Left ventricle myocardium inferior (tissue), 1 donor: ENCODE results near the gene NOXO1. TPM values are rescaled to one million over a fixed set of nuclear protein-coding genes. Genes with fewer than 3 reads are reported as not detected.

ENCODE experiments used
- DNase-seq: peaks from one replicate; pipeline ENCODE4 v3.0.0-alpha.2; 2020
- H3K27ac ChIP-seq: fragments of 200-600 bp; replicated peaks from 2 replicates; pipeline ENCODE4 v1.8.0; 2021
- H3K27me3 ChIP-seq: fragments of 200-600 bp; 2 replicates; pipeline ENCODE4 v1.8.0; 2021; ENCODE audit warnings: low read depth
- H3K36me3 ChIP-seq: fragments of 200-600 bp; 2 replicates; pipeline ENCODE4 v1.8.0; 2021
- H3K4me1 ChIP-seq: fragments of 200-600 bp; 2 replicates; pipeline ENCODE4 v1.8.0; 2021
- H3K4me3 ChIP-seq: fragments of 200-600 bp; 2 replicates; pipeline ENCODE4 v1.8.0; 2021; ENCODE audit warnings: mild to moderate bottlenecking, moderate library complexity
- H3K9me3 ChIP-seq: fragments of 200-600 bp; replicated peaks from 2 replicates; pipeline ENCODE4 v1.8.0; 2021
- intact Hi-C: fragments of 100-400 bp; cut with micrococcal nuclease; formaldehyde crosslinking; loops from one replicate; pipeline ENCODE4 v1.11.0; 2022
- total RNA-seq: library from RNA; stranded (reverse); fragmentation: NEBNext Ultra II Directional; extraction: Animal tissue kit (Norgen Biotek cat#: 25700); gene quantifications from one replicate; pipeline ENCODE4 v1.2.1, GENCODE V29; 2021
- TF ChIP-seq, protein P1 (sequence below): fragments of 200-600 bp; IDR thresholded peaks from 2 replicates; pipeline ENCODE4 v1.8.0; 2021; ENCODE audit warnings: antibody characterized with exemption, mild to moderate bottlenecking, borderline replicate concordance
- donor health status: DM: no; HTN: yes; CAD: no; lungs with severe emphysema.

Gene NOXO1
- total RNA-seq, 1 donor from 2014 or later, result not detected

DNA sequence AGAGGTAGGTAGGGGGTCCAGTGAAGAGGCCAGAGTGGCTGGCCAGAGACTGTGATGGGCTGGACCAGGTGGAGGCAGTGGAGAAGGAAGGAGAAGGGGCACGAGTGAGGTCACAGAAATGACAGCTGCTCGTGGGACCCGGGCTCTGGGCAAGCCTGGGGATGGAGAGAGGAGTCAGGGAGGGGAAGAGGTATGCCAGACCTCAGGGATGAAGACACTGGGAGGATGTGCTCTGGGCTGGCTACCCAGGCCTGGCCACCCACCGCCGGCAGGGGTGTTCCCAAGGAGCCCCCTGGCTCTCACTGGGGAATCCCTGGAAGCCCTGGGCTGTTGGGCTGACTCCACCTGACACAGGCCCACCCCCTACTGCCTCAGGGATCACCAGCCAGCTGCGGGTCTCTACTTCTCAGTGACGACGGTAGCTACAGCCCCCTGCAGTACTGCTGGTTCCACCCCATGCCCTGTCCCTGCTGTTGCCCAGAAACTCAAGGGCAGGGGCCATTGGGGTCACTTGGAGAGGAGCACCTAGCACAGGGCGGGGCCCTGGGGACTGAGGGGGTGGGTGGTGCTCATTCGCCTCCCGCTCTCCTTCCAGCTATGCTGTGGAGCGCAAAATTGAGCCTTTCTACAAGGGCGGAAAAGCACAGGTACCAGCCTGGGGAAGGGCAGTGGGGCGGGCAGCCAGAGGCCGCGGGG lies 7.7 kb downstream of the NOXO1 start:
- H3K4me3 ChIP-seq, result peak overlapping the region; percentile 100
- TF ChIP-seq, protein P1, sequence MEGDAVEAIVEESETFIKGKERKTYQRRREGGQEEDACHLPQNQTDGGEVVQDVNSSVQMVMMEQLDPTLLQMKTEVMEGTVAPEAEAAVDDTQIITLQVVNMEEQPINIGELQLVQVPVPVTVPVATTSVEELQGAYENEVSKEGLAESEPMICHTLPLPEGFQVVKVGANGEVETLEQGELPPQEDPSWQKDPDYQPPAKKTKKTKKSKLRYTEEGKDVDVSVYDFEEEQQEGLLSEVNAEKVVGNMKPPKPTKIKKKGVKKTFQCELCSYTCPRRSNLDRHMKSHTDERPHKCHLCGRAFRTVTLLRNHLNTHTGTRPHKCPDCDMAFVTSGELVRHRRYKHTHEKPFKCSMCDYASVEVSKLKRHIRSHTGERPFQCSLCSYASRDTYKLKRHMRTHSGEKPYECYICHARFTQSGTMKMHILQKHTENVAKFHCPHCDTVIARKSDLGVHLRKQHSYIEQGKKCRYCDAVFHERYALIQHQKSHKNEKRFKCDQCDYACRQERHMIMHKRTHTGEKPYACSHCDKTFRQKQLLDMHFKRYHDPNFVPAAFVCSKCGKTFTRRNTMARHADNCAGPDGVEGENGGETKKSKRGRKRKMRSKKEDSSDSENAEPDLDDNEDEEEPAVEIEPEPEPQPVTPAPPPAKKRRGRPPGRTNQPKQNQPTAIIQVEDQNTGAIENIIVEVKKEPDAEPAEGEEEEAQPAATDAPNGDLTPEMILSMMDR, result no peak

DNA sequence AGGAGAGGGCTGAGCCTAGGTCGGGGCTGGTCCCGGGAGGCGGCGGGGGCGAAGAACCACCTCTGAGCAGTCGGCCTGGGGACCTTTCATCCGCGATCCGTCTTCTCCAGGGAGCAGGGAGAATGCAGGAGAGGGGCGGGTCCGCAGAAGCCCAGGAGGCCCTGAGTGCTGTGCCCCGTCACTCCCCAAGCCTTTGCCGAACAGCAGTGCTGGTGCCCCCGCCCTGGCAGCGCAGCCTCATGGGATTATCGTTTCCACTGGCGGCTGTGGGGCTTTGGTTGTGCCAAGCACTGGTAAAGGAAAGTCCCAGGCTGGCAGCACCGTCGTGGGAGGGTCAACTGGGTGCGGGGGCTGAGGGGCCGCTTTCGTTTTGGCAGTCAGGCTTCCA lies 8.8 kb downstream of the NOXO1 start:
- Histone ChIP-seq H3K4me1 (peaks cover 34% of the 10 kb centered on the region), H3K27ac (peak overlapping the region; percentile 92), H3K9me3 (no peaks in the 10 kb centered on the region), H3K4me3 (peak overlapping the region; percentile 100), H3K27me3 (peaks cover 29% of the 10 kb centered on the region), H3K36me3 (peaks cover 37% of the 10 kb centered on the region)
- no peak for DNase-seq
- TF ChIP-seq, protein P1, result no peak
- intact Hi-C loops, result no loop called here

More for the DNA sequence above, 7.7 kb downstream of the NOXO1 start:
- DNase-seq, result no peak
- Histone ChIP-seq H3K4me1 (peaks cover 34% of the 10 kb centered on the region), H3K9me3 (no peaks in the 10 kb centered on the region), H3K36me3 (peaks cover 48% of the 10 kb centered on the region), H3K27ac (no peak overlapping the region), H3K27me3 (peaks cover 41% of the 10 kb centered on the region)
- intact Hi-C loops, result no loop called here

GRCh38 chr16:1971796-1972489 lies 9.3 kb downstream of the NOXO1 start, which contains the start of gene TBL3:
Gene TBL3, plus strand, starts transcription at chr16:1972053. Its CDS starts 112 bp downstream, at chr16:1972165.
- H3K4me3 ChIP-seq, result peak within 1 kb of the TSS; percentile 100
- DNase-seq, result peak; percentile 94
- intact Hi-C loops, result no loop called here

DNA sequence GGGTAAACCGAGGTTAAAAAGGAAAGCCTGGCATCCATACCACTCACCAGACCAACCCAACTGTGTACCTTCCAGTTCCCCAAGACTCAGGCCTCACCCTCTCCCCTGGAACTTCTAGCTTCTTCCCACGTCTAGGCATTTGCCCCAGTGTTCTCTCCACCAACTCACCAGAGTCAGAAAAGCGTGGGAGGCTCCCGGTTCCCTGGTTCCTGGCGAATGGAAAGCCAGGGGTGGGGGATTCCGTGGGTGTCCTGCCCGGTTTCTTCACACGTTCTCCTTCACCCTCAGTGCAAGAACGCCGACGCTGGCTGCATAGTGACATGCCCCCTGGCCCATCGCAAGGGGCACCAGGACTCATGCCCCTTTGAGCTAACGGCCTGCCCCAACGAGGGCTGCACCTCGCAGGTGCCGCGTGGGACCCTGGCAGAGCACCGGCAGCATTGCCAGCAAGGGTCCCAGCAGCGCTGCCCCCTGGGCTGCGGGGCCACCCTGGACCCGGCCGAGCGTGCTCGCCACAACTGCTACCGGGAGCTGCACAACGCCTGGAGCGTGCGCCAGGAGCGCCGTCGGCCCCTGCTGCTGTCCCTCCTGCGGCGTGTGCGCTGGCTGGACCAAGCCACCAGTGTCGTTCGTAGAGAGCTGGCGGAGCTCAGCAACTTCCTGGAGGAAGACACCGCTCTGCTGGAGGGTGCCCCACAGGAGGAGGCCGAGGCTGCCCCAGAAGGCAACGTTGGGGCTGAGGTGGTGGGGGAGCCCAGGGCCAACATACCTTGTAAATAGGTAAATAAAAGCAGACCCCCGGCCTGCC lies 12.9 kb downstream of the NOXO1 start:
- H3K9me3 ChIP-seq, result no peaks in the 10 kb centered on the region
- H3K36me3 ChIP-seq, result peaks cover 4% of the 10 kb centered on the region
- peaks cover 56% of the 10 kb centered on the region for H3K4me1 ChIP-seq
- intact Hi-C loops, result no loop called here
- peak; percentile 13 for DNase-seq
- TF ChIP-seq, protein P1, result no peak
- no peak overlapping the region for H3K27ac ChIP-seq
- H3K27me3 ChIP-seq, result no peaks in the 10 kb centered on the region
- no peak overlapping the region for H3K4me3 ChIP-seq

More at GRCh38 chr16:1971796-1972489, 9.3 kb downstream of the NOXO1 start, which contains the start of gene TBL3:
- H3K27ac ChIP-seq, result peak within 1 kb of the TSS; percentile 92
- H3K36me3 ChIP-seq, result peaks cover 32% of the 10 kb centered on the region
- H3K27me3 ChIP-seq, result peaks cover 24% of the 10 kb centered on the region
- TF ChIP-seq, protein P1, result no peak
- peaks cover 34% of the 10 kb centered on the region for H3K4me1 ChIP-seq
- no peaks in the 10 kb centered on the region for H3K9me3 ChIP-seq

DNA sequence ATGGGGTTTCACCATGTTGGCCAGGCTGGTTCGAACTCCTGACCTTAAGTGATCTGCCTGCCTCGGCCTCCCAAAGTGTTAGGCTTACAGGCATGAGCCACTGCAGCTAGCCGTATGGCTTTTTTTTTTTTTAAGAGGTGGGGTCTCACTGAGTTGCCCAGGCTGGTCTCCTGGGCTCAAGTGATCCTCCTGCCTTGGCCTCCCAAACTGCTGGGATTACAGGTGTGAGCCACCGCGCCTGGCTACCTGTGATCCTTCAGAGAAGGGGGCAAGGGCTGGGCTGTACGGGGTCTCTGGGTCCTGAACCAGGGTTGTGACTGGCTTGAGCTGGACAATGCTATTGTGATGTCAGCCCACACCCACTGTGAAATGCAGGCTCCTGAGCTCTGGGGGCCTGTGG lies 14.8 kb downstream of the NOXO1 start, which contains the start of gene RNF151:
Gene RNF151 (plus strand): TSS at position 397 of the 400 bp plus-strand sequence. CDS start 26 bp downstream, outside the sequence.
- TF ChIP-seq, protein P1, result no peak
- H3K27me3 ChIP-seq, result no peaks in the 10 kb centered on the region
- H3K27ac ChIP-seq, result peak within 1 kb of the TSS; percentile 97
- peaks cover 52% of the 10 kb centered on the region for H3K4me1 ChIP-seq
- peak; percentile 12 for DNase-seq
- peak within 1 kb of the TSS; percentile 94 for H3K4me3 ChIP-seq
- H3K36me3 ChIP-seq, result peaks cover 23% of the 10 kb centered on the region
- intact Hi-C loops, result no loop called here
- no peaks in the 10 kb centered on the region for H3K9me3 ChIP-seq
